IMR-90 (cell line): ENCODE results near the gene PCP4. TPM values are rescaled to one million over a fixed set of nuclear protein-coding genes. Genes with fewer than 3 reads are reported as not detected.

Experiments
- ATAC-seq: fragments of 200-7000 bp; cut with Tn5 transposase; 2 replicates; pipeline ENCODE4 v1.9.1; 2020; ENCODE audit warnings: low read depth, mild to moderate bottlenecking, moderate library complexity
- BruUV-seq: library from RNA; stranded (reverse); fragments of 400-500 nt; replicated peaks from 2 replicates; lab custom pipeline; 2021; lab: Mats Ljungman, UMichigan
- CTCF ChIA-PET: fragments of 300-600 bp; formaldehyde crosslinking; extraction: SDS; loops from one replicate; lab custom pipeline; 2021; ENCODE audit warnings: antibody characterized with exemption; lab: Yijun Ruan, JAX
- POLR2A ChIA-PET: fragments of 300-600 bp; sonication (Branson Sonifier 250); formaldehyde crosslinking; loops from one replicate; lab custom pipeline; 2022; ENCODE audit warnings: antibody characterized with exemption; ENCODE audit not compliant: unreplicated experiment; lab: Charles Lee
- DNase-seq: peaks from one replicate; pipeline ENCODE4 v3.0.0; 2013
- H2AFZ ChIP-seq: replicated peaks from 2 replicates; pipeline ENCODE3; 2013; ENCODE audit warnings: low read length, mild to moderate bottlenecking; ENCODE audit not compliant: poor library complexity
- H2AK5ac ChIP-seq: 2 replicates; pipeline ENCODE4 v1.6.1; 2013; ENCODE audit warnings: low read depth, low read length, inconsistent platforms
- H2AK9ac ChIP-seq: replicated peaks from 2 replicates; pipeline ENCODE3; 2013; ENCODE audit warnings: mild to moderate bottlenecking, low read depth, low read length, moderate library complexity; ENCODE audit not compliant: poor library complexity
- H2BK120ac ChIP-seq: 2 replicates; pipeline ENCODE4 v1.6.1; 2013; ENCODE audit warnings: low read depth, low read length, inconsistent platforms
- H2BK15ac ChIP-seq: 3 replicates; pipeline ENCODE4 v1.6.1; 2013; ENCODE audit warnings: low read depth, low read length, inconsistent platforms
- H2BK20ac ChIP-seq: 2 replicates; pipeline ENCODE4 v1.6.1; 2013; ENCODE audit warnings: low read depth, mild to moderate bottlenecking, inconsistent platforms, low read length, moderate library complexity
- H2BK5ac ChIP-seq: 2 replicates; pipeline ENCODE4 v1.6.1; 2013; ENCODE audit warnings: mild to moderate bottlenecking, low read depth, low read length, inconsistent platforms; ENCODE audit not compliant: poor library complexity, severe bottlenecking
- H3K14ac ChIP-seq: replicated peaks from 2 replicates; pipeline ENCODE4 v1.6.1; 2013; ENCODE audit warnings: low read depth, low read length, inconsistent platforms
- H3K18ac ChIP-seq: 2 replicates; pipeline ENCODE4 v1.6.1; 2013; ENCODE audit warnings: low read depth, low read length, control low read depth
- H3K23ac ChIP-seq: 2 replicates; pipeline ENCODE4 v1.6.1; 2013; ENCODE audit warnings: low read depth, low read length, inconsistent platforms
- H3K27ac ChIP-seq: 2 replicates; pipeline ENCODE4 v1.5.1; 2013; ENCODE audit warnings: mild to moderate bottlenecking, control low read depth, low read length; ENCODE audit not compliant: insufficient read depth
- H3K27me3 ChIP-seq: 2 replicates; pipeline ENCODE4 v1.6.1; 2013; ENCODE audit warnings: low read length; ENCODE audit not compliant: control insufficient read depth, insufficient read depth
- H3K36me3 ChIP-seq: 2 replicates; pipeline ENCODE4 v1.6.1; 2013; ENCODE audit warnings: low read length, mixed read lengths; ENCODE audit not compliant: control insufficient read depth, insufficient read depth
- H3K4ac ChIP-seq: 2 replicates; pipeline ENCODE4 v1.6.1; 2013; ENCODE audit warnings: low read depth, low read length, inconsistent platforms
- H3K4me1 ChIP-seq: 2 replicates; pipeline ENCODE4 v1.6.1; 2013; ENCODE audit warnings: low read length, mixed read lengths; ENCODE audit not compliant: control insufficient read depth, insufficient read depth
- H3K4me2 ChIP-seq: 2 replicates; pipeline ENCODE4 v1.6.1; 2013; ENCODE audit warnings: low read depth, mild to moderate bottlenecking, control low read depth, low read length, moderate library complexity
- H3K4me3 ChIP-seq: 2 replicates; pipeline ENCODE4 v1.5.1; 2013; ENCODE audit warnings: low read depth, mild to moderate bottlenecking, control low read depth, low read length, moderate library complexity; ENCODE audit not compliant: insufficient read depth
- H3K56ac ChIP-seq: 2 replicates; pipeline ENCODE4 v1.6.1; 2013; ENCODE audit warnings: low read length, inconsistent platforms; ENCODE audit not compliant: insufficient read depth; ENCODE audit errors: extremely low read depth
- H3K79me1 ChIP-seq, 2 experiments: 2 replicates each; pipeline ENCODE4 v1.6.1; 2013; ENCODE audit warnings: low read length in 2 of 2, inconsistent platforms in 1 of 2, low read depth in 1 of 2
- H3K9ac ChIP-seq: 2 replicates; pipeline ENCODE4 v1.6.1; 2013; ENCODE audit warnings: low read depth, low read length, control low read depth
- H3K9me1 ChIP-seq: 2 replicates; pipeline ENCODE4 v1.6.1; 2013; ENCODE audit warnings: low read length, inconsistent platforms; ENCODE audit not compliant: insufficient read depth
- H3K9me3 ChIP-seq: 2 replicates; pipeline ENCODE4 v1.6.1; 2013; ENCODE audit warnings: low read length; ENCODE audit not compliant: control insufficient read depth, insufficient read depth
- H4K20me1 ChIP-seq: 2 replicates; pipeline ENCODE4 v1.6.1; 2013; ENCODE audit warnings: low read length, inconsistent platforms; ENCODE audit not compliant: insufficient read depth
- H4K5ac ChIP-seq: 2 replicates; pipeline ENCODE4 v1.6.1; 2013; ENCODE audit warnings: mild to moderate bottlenecking, low read depth, low read length, control low read depth
- H4K8ac ChIP-seq, 2 experiments: 2 replicates each; pipeline ENCODE4 v1.6.1; 2013; ENCODE audit warnings: low read depth in 2 of 2, low read length in 2 of 2, control low read depth in 1 of 2, inconsistent platforms in 1 of 2
- H4K91ac ChIP-seq: 2 replicates; pipeline ENCODE4 v1.6.1; 2013; ENCODE audit warnings: low read depth, low read length, inconsistent platforms; ENCODE audit not compliant: insufficient read depth
- BHLHE40 ChIP-seq: fragments of 150-350 bp; IDR thresholded peaks from 2 replicates; pipeline ENCODE4 v1.6.1; 2016; ENCODE audit warnings: mild to moderate bottlenecking, low read depth, low read length
- CEBPB ChIP-seq: IDR thresholded peaks from 2 replicates; pipeline ENCODE4 v1.6.1; 2012; ENCODE audit warnings: low read depth, low read length, improper control_type of control experiment
- MAFK ChIP-seq: IDR thresholded peaks from 2 replicates; pipeline ENCODE4 v1.6.1; 2012; ENCODE audit warnings: low read depth, low read length, improper control_type of control experiment
- MXI1 ChIP-seq: IDR thresholded peaks from 2 replicates; pipeline ENCODE4 v1.6.1; 2012; ENCODE audit warnings: low read depth, mild to moderate bottlenecking, low read length, moderate library complexity, borderline replicate concordance
- NFE2L2 ChIP-seq: fragments of 150-350 bp; IDR thresholded peaks from 2 replicates; pipeline ENCODE4 v1.6.1; 2016; ENCODE audit warnings: low read depth, mild to moderate bottlenecking, low read length
- POLR2A ChIP-seq: IDR thresholded peaks from 2 replicates; pipeline ENCODE4 v1.6.1; 2012; ENCODE audit warnings: mild to moderate bottlenecking, low read depth, low read length
- RAD21 ChIP-seq: IDR thresholded peaks from 2 replicates; pipeline ENCODE4 v1.6.1; 2012; ENCODE audit warnings: low read length, improper control_type of control experiment
- SMC3 ChIP-seq: fragments of 150-350 bp; IDR thresholded peaks from 2 replicates; pipeline ENCODE4 v1.6.1; 2016; ENCODE audit warnings: low read depth, mild to moderate bottlenecking, antibody characterized with exemption, low read length, moderate library complexity
- USF2 ChIP-seq: fragments of 150-350 bp; IDR thresholded peaks from 2 replicates; pipeline ENCODE4 v1.6.1; 2017; ENCODE audit warnings: mild to moderate bottlenecking, antibody characterized with exemption, low read length, low read depth
- WGBS, 2 experiments: methylation state at CpG; one replicate each; pipeline versions ENCODE4 v1.1.5 to v1.1.7; 2013; ENCODE audit warnings: missing lambda C conversion rate in 2 of 2; ENCODE audit not compliant: insufficient read length in 1 of 2; ENCODE audit errors: extremely low coverage in 2 of 2; 5-methylcytosine and 5-hydroxymethylcytosine counted together
- dilution Hi-C: fragments of 300-500 bp; cut with HindIII; formaldehyde crosslinking; loops from one replicate; pipeline ENCODE4 v1.14.3; 2018; ENCODE audit warnings: low sequenced_read_pairs; ENCODE audit not compliant: unreplicated experiment
- in situ Hi-C: fragments of 300-500 bp; cut with MboI; formaldehyde crosslinking; loops from 3 replicates; pipeline ENCODE4 v1.14.3; 2019; ENCODE audit warnings: low sequenced_read_pairs, inconsistent platforms, mixed read lengths
- intact Hi-C: fragments of 100-400 bp; cut with micrococcal nuclease; formaldehyde crosslinking; loops from 2 replicates; pipeline ENCODE4 v1.10.0; 2022
- polyA plus RNA-seq, 3 experiments: library from polyadenylated mRNA; depleted of rRNA; stranded (reverse); fragments of >200 nt; gene quantifications; 2 replicates each; pipeline ENCODE4 v1.2.3, GENCODE V29; 2012; ENCODE audit warnings: low replicate concordance in 1 of 3
- total RNA-seq: library from RNA; depleted of rRNA; stranded (reverse); fragments of >200 nt; gene quantifications from 2 replicates; pipeline ENCODE4 v1.2.3, GENCODE V29; 2012

PCP4 gene
- total and polyA plus RNA-seq, 2 of the 4 experiments (the other 2 are of a cell fraction): not detected

GRCh38 chr21:39902986-39903385, 35.7 kb downstream of the PCP4 start:
- Histone ChIP-seq H3K18ac (no peak overlapping the region), H3K4me2 (no peak overlapping the region), H3K23ac (no peak overlapping the region), H4K5ac (no peak overlapping the region), H3K27ac (no peak overlapping the region), H3K4me3 (no peak overlapping the region), H3K4ac (no peak overlapping the region), H2AFZ (no peak overlapping the region), H3K27me3 (no peaks in the 10 kb centered on the region), H3K4me1 (no peaks in the 10 kb centered on the region), H4K91ac (no peak overlapping the region), H4K8ac (no peak overlapping the region), H2AK9ac (no peak overlapping the region), H3K9me1 (no peaks in the 10 kb centered on the region), H3K36me3 (no peaks in the 10 kb centered on the region), H3K9me3 (peaks cover 26% of the 10 kb centered on the region), H4K20me1 (no peaks in the 10 kb centered on the region), H2BK15ac (no peak overlapping the region), H3K79me1 (no peaks in the 10 kb centered on the region), H2BK120ac (no peak overlapping the region), H2BK20ac (no peak overlapping the region), H3K9ac (no peak overlapping the region), H2BK5ac (no peak overlapping the region), H3K56ac (no peak overlapping the region), H3K14ac (no peak overlapping the region), H2AK5ac (no peak overlapping the region)
- TF ChIP-seq SMC3 (no peak), MAFK (no peak), POLR2A (no peak), MXI1 (no peak), BHLHE40 (no peak), CEBPB (no peak), USF2 (no peak), RAD21 (no peak), NFE2L2 (no peak)
- POLR2A ChIA-PET: no interaction called here
- intact Hi-C loops: no loop called here
- dilution Hi-C loops: no loop called here
- in situ Hi-C loops: no loop called here
- CTCF ChIA-PET: no interaction called here
- no TSS peak for BruUV-seq
- ATAC-seq (no peak), DNase-seq (no peak)
- WGBS, 2 experiments: 0% methylated on average over 1 of the region's 5 CpGs; no CpG with 5 or more reads in 1 of the 2 experiments
